GM12875 (cell line): ENCODE data around the gene CLIC6.

Experiments
- H3K4me3 ChIP-seq: one replicate; pipeline ENCODE4 v1.5.1; 2011; ENCODE audit warnings: low read depth, low read length, control low read depth
- TF ChIP-seq, protein P1 (sequence below): IDR thresholded peaks from 2 replicates; pipeline ENCODE4 v1.5.1; 2011; ENCODE audit warnings: low read depth, mild to moderate bottlenecking, control low read depth, inconsistent platforms, low read length, moderate library complexity, borderline replicate concordance; ENCODE audit not compliant: insufficient read depth

CLIC6 gene

DNA sequence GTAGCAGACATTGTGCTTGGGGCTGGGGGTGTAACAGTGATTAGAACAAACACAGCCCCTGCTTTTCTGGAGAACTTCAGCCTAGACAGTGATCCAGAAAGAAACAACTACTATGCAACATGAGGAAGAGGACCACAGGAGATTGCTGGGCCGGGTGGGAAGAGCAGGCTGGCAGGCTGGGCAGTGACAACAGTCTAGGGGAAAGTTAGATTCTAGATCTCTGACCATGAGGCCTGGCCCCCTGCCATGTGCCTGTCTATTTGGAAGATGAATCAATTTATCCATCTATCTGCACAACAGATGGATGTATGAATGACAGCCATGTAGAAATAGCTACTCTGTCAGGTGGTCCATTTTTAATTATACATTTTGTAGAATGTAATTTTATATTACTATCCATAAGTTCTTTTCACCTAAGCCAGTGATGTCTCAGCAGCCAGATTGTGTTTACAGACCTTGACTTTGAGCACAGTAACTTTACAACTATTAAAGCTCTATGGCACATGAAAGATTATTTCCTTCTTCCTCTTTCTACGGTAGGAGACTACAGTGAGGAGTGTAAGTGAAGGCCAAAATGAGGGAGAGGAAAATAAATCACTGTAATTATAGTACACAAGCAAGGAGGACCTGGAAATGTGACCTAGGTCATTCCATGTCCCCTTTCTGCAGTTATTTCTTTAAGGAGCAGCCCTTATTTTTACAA lies 15.5 kb downstream of the CLIC6 start:
- TF ChIP-seq, protein P1, sequence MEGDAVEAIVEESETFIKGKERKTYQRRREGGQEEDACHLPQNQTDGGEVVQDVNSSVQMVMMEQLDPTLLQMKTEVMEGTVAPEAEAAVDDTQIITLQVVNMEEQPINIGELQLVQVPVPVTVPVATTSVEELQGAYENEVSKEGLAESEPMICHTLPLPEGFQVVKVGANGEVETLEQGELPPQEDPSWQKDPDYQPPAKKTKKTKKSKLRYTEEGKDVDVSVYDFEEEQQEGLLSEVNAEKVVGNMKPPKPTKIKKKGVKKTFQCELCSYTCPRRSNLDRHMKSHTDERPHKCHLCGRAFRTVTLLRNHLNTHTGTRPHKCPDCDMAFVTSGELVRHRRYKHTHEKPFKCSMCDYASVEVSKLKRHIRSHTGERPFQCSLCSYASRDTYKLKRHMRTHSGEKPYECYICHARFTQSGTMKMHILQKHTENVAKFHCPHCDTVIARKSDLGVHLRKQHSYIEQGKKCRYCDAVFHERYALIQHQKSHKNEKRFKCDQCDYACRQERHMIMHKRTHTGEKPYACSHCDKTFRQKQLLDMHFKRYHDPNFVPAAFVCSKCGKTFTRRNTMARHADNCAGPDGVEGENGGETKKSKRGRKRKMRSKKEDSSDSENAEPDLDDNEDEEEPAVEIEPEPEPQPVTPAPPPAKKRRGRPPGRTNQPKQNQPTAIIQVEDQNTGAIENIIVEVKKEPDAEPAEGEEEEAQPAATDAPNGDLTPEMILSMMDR: no peak
- no peak overlapping the region for H3K4me3 ChIP-seq

DNA sequence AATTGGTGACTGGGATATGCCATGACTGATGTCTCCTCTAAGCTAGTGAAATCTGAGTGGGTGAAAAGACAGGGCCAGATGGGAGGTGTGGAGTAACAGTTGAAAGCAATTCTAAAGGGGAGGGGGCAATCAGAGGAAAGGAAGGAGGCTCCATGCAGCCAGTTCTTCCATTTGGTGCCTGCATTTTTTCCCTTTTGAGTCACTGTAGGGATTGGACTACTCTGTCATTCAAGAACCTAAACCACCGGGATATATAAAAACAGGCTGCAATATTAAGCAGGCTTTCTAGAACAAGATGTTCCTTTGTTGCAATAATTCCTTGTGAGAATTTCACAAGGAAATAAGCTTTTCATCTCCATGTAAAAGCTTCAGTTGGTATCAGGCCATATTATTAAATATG lies 18.3 kb downstream of the CLIC6 start:
- TF ChIP-seq, protein P1: no peak
- H3K4me3 ChIP-seq: no peak overlapping the region

DNA sequence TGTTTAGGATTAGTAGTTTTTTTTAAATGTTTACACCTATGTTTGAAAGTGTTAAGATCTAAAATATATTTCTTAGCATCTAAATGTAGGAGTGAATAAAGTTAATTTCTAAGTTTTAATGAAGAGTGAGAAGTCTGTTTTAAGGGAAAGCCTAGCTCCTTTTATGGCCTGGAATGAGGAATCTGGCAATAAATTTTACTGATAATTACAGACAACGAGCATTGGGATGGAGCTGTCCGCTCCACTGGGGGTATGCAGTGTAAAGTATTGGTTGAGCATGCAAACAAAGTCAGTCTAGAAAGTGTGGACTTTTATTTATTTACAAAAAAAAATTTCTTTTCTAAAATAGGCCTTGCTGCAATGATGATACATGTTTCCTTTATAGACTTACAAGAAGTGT lies 19.0 kb downstream of the CLIC6 start:
- TF ChIP-seq, protein P1: no peak
- no peak overlapping the region for H3K4me3 ChIP-seq

DNA sequence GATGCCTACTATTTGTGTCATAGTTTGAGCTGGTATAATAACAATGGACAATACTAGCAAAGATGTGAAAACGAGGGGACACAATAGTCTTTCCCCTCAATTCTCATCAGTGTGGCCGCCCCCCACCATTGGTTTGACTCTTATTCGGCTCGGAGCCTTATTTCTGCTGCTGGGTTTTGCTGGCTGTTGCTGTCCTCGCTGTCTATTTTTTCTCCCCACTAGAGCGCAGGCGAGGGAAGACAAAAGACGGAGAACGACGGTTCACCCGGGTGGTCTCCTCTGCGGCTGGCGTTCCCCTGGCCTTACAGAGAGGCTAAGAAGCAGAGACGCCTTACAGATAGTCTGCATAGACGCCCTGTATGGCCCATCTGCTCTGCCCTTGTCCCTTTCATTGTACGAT lies 19.4 kb downstream of the CLIC6 start:
- TF ChIP-seq, protein P1: no peak
- no peak overlapping the region for H3K4me3 ChIP-seq

DNA sequence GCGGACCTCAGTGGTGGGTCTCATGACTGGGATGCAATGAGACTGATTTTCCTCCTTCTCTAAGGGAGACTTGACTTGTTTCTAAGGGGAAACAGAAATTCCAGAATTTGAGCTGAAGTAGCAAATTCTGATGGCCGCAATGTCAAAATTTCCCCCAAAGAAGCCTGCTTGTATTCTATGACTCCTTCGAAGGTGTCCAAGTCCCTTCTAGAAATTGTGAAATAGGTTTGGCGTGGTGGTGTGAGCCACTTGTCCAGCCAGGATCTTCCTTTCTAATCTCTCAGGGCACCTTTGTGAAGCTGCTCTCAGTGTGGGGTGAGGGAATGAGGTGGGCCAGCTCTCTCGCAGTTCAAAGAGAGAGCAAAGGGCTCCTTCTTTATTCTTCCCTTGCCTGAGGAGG lies 19.9 kb downstream of the CLIC6 start:
- no peak overlapping the region for H3K4me3 ChIP-seq
- TF ChIP-seq, protein P1: no peak

DNA sequence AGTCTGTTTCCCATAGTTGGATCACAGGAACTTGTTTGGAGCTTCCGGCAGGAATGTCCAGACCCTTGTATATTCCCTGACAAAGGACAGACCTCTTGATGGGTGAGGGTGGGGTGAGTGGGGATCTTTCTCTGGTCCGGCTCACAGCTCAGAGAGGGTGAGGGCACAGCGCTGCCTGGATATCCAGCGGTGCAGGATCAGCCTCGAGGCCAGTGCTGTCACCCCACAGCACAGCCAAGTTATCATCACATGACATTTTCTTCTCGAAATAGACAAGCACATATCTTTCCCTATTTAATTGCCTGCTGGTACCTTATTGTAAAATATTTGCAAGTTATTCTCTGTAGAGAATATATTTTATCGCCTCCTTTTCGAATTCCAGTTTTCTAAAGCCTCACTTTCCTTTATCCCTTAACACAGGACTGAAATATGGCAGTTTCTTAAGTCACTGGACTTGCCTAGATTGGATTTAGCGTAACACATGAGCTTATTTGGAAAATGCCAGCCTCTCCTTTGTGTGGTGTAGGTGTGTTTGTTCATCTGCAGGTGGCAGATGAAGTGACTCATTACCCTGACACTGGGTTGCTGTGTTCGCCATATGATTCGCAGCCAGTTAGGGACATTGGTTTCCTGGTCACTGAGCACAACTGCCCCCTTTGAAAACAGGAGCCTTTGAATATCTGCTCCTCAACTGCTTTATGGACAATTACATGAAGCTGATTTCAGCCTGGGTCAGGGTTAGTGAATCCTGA lies 21.4 kb downstream of the CLIC6 start:
- TF ChIP-seq, protein P1: no peak
- H3K4me3 ChIP-seq: no peak overlapping the region

DNA sequence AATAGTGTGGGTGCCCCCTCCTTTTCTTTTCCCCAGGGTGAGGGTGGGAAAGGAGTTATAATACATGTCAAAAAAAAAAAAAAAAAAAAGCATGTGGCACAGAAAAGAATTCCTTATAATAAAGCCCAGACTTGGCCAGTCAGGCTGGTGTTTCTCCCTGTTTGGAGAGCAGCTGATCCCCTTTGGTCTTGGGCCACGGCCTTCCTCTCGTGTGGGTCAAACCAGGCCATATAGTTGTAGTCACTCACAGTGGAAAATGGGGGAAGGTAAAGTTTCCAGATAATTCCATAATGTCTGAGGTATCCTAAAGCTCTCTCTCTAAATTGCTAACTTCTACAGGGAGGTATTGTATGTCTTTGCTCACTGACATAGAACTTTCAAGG lies 22.0 kb downstream of the CLIC6 start:
- TF ChIP-seq, protein P1: no peak
- H3K4me3 ChIP-seq: no peak overlapping the region
